Ishikawa (cell line): ENCODE data around the gene PCBP3.

Experiments used
- EP300 ChIP-seq: IDR thresholded peaks from 2 replicates; pipeline ENCODE4 v1.6.1; 2012; ENCODE audit warnings: borderline replicate concordance
- RAD21 ChIP-seq: IDR thresholded peaks from 2 replicates; pipeline ENCODE4 v1.6.1; 2012; ENCODE audit warnings: low read depth

DNA sequence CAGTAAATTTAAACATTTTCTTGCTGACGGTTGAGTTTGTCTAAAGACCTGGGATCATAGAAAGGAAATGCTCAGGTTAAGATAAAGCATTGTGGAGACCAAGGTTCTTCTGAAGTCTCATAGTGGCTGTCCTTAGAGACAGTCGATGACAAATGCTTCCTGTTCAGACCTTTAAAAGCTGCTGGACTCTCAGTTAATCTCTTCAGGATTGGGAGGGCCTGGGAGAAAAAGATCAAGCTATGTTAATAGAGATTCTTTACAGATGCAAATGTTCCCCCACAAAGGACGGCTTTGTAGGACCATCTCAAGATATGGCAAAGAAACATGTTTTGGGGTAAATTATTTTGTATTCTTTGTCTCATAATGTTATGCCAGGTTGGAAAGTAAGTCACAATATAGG lies 213.4 kb downstream of the PCBP3 start:
- TF ChIP-seq EP300 (no peak), RAD21 (no peak)
